ENCODE measurements around the gene ELAC2. TPM values are rescaled to one million over a fixed set of nuclear protein-coding genes. Genes with fewer than 3 reads are reported as not detected.

ELAC2 gene
- total and polyA plus RNA-seq, 7 donors, result 30.8 to 64.1 (median 51.6) TPM

GRCh38 chr17:13051915-13052314 is 34.1 kb upstream of the ELAC2 start:
- no peaks in the 10 kb centered on the region for H3K9me3 ChIP-seq
- 32 to 35% (median 33%) methylated on average over 4 of the region's 4 CpGs for WGBS, 3 donors
- no peak for ATAC-seq
- H3K4me3 ChIP-seq, result no peak overlapping the region
- no peak for DNase-seq
- no peaks in the 10 kb centered on the region for H3K36me3 ChIP-seq (ENCODE audit: insufficient read depth in 1 of 2, low read depth in 1 of 2)
- no peak overlapping the region for H3K27ac ChIP-seq
- intact Hi-C loops (cut with DNase I), result no loop called here
- no peak for TF ChIP-seq CTCF (IDR thresholded peaks at IDR 0.05)
- peaks cover 0 to 2% (median 0%) of the 10 kb centered on the region in 3 donors for H3K27me3 ChIP-seq (ENCODE audit: insufficient read depth in 3 of 3, low read length in 2 of 3)
- H3K4me1 ChIP-seq, result no peaks in the 10 kb centered on the region

- H3K27ac ChIP-seq, result no peak overlapping the region
- intact Hi-C loops (cut with DNase I), result no loop called here
- no peak overlapping the region for H3K4me3 ChIP-seq
- no peaks in the 10 kb centered on the region for H3K36me3 ChIP-seq (ENCODE audit: insufficient read depth in 1 of 2, low read depth in 1 of 2)
- no peak for DNase-seq
- no peaks in the 10 kb centered on the region for H3K4me1 ChIP-seq
- ATAC-seq, result no peak
- TF ChIP-seq CTCF (IDR thresholded peaks at IDR 0.05), result no peak
- no peaks in the 10 kb centered on the region for H3K9me3 ChIP-seq
- 64 to 70% (median 64%) methylated on average over 16 of the region's 16 CpGs for WGBS, 3 donors
- peaks cover 0 to 2% (median 0%) of the 10 kb centered on the region in 3 donors for H3K27me3 ChIP-seq (ENCODE audit: insufficient read depth in 3 of 3, low read length in 2 of 3)
These were observed 29.3 kb upstream of the ELAC2 start for GRCh38 chr17:13047011-13047606.

GRCh38 chr17:13046361-13046760 is 28.5 kb upstream of the ELAC2 start:
- no peak overlapping the region for H3K4me3 ChIP-seq
- ATAC-seq (no peak), DNase-seq (no peak)
- H3K9me3 ChIP-seq, result no peaks in the 10 kb centered on the region
- H3K27me3 ChIP-seq (ENCODE audit: insufficient read depth in 3 of 3, low read length in 2 of 3), result peaks cover 0 to 4% (median 2%) of the 10 kb centered on the region in 3 donors
- no peaks in the 10 kb centered on the region for H3K4me1 ChIP-seq
- intact Hi-C loops (cut with DNase I), result no loop called here
- TF ChIP-seq CTCF (IDR thresholded peaks at IDR 0.05), result no peak
- no peak overlapping the region for H3K27ac ChIP-seq
- H3K36me3 ChIP-seq (ENCODE audit: insufficient read depth in 1 of 2, low read depth in 1 of 2), result no peaks in the 10 kb centered on the region
- WGBS, 3 donors, result 82 to 90% (median 87%) methylated on average over 12 of the region's 12 CpGs

- TF ChIP-seq CTCF (IDR thresholded peaks at IDR 0.05), result no peak
- H3K27me3 ChIP-seq (ENCODE audit: insufficient read depth in 3 of 3, low read length in 2 of 3), result peaks cover 0 to 8% (median 0%) of the 10 kb centered on the region in 3 donors
- ATAC-seq (no peak), DNase-seq (no peak)
- WGBS, 3 donors, result 49 to 55% (median 50%) methylated on average over 7 of the region's 7 CpGs
- H3K4me3 ChIP-seq, result no peak overlapping the region
- H3K9me3 ChIP-seq, result no peaks in the 10 kb centered on the region
- H3K27ac ChIP-seq, result no peak overlapping the region
- no peaks in the 10 kb centered on the region for H3K36me3 ChIP-seq (ENCODE audit: insufficient read depth in 1 of 2, low read depth in 1 of 2)
- intact Hi-C loops (cut with DNase I), result no loop called here
- no peaks in the 10 kb centered on the region for H3K4me1 ChIP-seq
These were observed 26.8 kb upstream of the ELAC2 start for GRCh38 chr17:13044572-13045065.

Data from psoas muscle (tissue), 8 donors.